ENCODE data around the gene C16orf92. TPM values are rescaled to one million over a fixed set of nuclear protein-coding genes. Genes with fewer than 3 reads are reported as not detected.

Gene C16orf92
- total and polyA plus RNA-seq, 2 of the 8 experiments (the other 6 are each of a cell fraction or from before 2014, with no cell fraction given), result not detected

DNA sequence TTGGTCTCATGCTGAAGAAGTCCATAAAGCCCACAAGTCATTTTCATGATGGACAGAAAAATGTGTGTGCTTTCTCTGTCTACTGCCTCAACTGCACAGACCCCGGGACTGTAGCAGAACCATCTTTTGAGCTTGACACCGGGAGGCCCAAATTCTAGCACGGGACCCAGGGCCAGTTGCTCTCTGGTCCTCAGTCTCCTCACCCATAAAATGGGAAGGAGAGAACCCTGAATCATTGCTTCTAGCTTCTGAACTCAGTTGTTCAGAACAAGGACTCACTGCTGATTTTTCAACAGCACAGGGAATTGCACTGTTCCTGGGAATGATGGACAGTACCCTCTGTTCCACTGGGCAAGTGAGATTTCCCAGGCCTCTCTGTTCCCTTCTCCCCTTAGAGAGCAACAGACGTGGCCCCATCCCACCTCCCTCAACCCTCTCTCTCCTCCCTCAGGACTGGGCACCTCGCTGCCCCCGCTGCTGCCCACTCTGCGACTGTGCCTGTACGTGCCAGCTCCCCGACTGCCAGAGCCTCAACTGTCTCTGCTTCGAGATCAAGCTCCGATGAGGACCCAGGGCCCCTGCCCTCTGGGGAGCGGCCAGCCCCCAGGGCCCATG, 40.4 kb downstream of the C16orf92 start (continued):
- no peak for TF ChIP-seq ATF3 (IDR thresholded peaks at IDR 0.05; ENCODE audit: insufficient read depth, low read depth, low read length)

Measured in H1 (cell line).